Measurements from ENCODE around the gene SAFB.

Gene SAFB

DNA sequence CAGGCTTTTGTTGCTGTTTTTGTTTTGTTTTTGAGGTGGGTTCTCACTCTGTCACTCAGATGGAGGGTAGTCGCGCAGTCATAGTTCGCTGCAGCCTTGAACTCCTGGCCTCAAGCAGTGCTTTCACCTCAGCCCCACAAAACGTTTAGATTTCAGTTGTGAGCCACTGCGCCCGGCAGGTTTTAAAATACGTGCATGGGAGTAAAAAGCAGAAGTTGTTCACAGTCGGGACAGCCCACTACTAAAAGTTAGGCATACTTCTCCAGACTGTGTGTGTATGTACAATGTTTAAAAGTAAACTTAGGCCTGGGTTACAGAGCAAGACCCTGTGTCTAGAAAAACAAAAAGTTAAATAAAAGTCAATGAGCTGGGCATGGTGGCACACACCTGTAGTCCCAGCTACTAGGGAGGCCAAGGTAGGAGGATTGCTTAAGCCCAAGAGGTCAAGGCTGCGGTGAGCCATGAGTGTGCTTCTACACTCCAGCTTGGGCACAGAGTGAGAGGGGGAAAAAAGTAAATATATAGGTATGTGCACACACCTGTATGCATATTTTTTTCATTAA is 6.1 kb downstream of the SAFB start:
- DNase-seq = no peak

GRCh38 chr19:5631567-5632240 is 8.8 kb downstream of the SAFB start:
- no peak for DNase-seq

GRCh38 chr19:5632241-5632612 is 9.3 kb downstream of the SAFB start:
- DNase-seq = no peak

GRCh38 chr19:5632657-5633056 is 9.8 kb downstream of the SAFB start:
- no peak for DNase-seq

DNA sequence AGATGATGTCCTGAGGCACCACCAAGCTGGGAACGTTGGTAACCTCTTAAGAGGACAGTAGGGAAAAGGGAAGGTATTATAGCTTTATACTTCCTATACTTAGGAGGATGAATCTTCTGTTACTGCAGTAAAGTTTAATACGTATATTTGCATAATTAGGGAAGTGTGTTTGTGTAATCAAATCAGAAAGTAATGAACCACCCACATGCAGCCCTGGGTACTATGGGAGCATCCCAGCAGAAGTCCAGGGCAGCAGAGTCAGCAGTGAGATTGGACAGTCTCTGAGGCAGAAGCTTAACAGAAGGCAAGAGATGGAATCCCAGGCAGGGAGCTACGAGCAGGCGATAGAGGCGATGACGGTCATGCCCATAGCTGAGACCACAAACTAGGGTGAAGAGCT is 12.5 kb downstream of the SAFB start:
- DNase-seq = no peak

DNA sequence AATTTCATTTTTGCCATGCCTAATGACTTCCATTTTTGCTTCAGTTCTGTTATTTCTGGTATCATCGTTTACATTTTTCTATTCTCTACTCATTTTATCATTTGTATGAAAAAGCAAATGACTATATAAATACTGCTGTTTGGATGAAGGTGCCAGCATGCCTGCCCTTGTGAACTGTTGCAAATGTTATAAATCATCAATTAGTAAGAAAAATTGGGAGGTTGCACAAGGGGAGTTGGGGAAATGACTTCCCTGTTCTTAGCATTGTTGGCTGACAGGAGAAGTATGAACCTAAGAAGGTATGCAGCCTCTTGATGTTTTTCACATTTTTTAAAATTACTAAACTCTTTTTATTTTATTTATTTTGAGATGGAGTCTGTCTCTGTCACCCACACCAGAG is 15.1 kb downstream of the SAFB start:
- DNase-seq = no peak

- no peak for DNase-seq
Measured at GRCh38 chr19:5641171-5641570, 18.3 kb downstream of the SAFB start.

GRCh38 chr19:5642204-5642603 is 19.3 kb downstream of the SAFB start:
- DNase-seq = no peak

- no peak for DNase-seq
Measured at GRCh38 chr19:5643060-5643459, 20.2 kb downstream of the SAFB start.

- no peak for DNase-seq
Measured at GRCh38 chr19:5644037-5644436, 21.2 kb downstream of the SAFB start.

GRCh38 chr19:5645409-5645808 is 22.5 kb downstream of the SAFB start:
- no peak for DNase-seq

- no peak for DNase-seq
Measured at GRCh38 chr19:5646703-5647102, 23.8 kb downstream of the SAFB start.

DNA sequence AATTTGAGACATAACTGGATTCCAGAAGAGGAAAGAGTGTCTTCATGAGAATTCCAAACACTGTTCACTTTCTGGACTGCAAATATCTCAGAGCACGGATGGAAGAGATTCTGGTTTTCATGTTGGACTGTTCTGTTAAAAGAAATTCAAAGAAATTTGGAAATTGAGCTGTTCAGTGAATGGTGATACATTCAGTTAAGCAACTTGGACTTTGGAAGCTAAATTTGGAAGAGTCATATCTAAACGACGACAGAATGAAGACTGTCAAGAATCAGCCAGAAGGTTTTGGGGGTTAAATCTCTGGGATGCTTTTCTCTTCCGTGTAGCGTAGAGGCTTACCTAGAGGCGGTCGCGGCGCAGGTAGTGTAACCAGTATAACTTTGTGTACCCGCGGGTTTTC is 25.6 kb downstream of the SAFB start:
- no peak for DNase-seq

- DNase-seq = no peak
Measured at GRCh38 chr19:5651361-5651760, 28.5 kb downstream of the SAFB start.

- no peak for DNase-seq
Measured at GRCh38 chr19:5652261-5652660, 29.4 kb downstream of the SAFB start.

- no peak for DNase-seq
Measured at GRCh38 chr19:5654931-5655330, 32.0 kb downstream of the SAFB start.

GRCh38 chr19:5655412-5655811 is 32.5 kb downstream of the SAFB start:
- no peak for DNase-seq

DNA sequence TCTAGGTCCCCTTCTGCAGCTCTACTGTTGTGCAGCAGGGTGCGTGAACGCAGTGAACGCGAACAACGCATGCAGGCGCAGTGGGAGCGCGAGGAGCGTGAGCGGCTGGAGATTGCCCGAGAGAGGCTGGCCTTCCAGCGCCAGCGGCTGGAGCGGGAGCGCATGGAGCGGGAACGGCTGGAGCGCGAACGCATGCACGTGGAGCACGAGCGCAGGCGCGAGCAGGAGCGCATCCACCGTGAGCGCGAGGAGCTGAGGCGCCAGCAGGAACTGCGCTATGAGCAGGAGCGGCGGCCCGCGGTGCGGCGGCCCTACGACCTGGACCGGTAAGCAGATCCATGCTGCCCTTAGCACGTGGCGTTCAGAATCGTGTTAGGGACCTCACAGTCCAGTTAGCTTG is 38.6 kb downstream of the SAFB start:
- DNase-seq = no peak

DNA sequence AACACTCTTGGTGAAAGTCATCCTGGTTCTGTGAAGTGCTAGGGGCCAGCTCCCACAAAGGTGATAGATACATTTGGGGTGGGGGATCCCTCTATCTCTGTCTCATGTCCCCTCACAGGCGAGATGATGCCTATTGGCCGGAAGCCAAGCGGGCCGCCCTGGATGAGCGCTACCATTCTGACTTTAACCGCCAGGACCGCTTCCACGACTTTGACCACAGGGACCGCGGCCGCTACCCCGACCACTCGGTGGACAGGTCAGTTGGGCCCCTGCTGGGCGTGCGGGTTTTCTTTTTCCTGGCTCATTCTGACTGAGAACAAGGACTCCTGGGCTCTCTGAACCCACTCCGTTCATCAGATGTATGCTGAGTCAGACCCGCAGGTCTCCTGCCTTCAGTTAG is 41.0 kb downstream of the SAFB start:
- DNase-seq = no peak

DNA sequence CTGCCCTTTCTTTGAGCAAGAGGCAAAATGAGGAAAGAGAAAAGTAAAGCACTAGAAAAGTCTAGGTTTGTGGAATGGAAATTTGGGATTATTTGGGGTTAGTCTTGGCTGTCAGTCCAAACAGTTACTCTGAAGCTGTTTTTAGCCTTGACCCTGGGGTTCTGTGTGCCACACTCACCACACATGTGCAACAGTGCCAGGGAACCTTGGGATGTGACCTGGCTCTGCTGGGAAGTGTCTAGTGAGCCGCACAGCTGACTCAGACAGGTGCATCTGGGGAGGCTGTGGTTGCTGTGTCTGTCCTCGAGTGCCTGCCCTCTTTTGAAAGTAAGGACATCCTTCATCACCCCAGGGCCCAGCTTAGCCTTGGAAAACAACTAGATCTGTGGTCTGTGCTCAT is 41.6 kb downstream of the SAFB start:
- DNase-seq = no peak

DNA sequence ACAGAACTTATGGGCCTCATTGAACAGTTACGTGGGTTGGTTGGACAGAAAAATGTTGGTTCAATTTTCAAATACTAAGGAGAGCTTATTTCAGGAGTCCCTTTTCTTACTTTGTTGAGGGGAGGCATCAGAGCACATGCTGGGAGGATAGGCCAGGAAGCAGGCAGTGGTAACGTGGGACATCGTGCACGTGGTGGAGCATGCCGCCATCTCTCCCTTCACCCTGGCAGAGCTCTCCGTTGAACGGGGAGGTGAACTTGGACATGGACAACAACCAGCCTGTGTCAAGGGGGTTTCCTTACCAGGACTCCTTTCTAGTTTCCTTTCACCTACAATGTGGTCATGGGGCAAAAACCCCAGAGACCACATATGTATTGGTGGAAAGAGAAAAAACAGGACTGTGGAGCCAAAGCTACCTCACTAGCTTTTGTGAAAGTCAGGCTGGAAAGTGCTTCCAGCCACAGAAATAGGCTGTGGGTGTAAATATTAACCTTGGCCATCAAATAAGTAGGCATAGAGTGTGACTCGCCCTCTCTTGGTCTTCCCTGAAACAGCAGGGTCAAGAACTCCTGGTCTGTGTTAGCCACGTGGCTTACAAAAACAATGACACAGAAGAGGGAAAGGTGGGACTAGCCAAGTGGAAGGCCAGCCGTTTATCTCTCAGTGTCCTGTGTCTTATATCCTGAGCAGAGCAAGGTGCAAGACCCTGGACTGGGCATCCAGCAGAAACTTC is 43.1 kb downstream of the SAFB start:
- DNase-seq = no peak

GRCh38 chr19:5666921-5667610 is 44.2 kb downstream of the SAFB start:
- DNase-seq = no peak

DNA sequence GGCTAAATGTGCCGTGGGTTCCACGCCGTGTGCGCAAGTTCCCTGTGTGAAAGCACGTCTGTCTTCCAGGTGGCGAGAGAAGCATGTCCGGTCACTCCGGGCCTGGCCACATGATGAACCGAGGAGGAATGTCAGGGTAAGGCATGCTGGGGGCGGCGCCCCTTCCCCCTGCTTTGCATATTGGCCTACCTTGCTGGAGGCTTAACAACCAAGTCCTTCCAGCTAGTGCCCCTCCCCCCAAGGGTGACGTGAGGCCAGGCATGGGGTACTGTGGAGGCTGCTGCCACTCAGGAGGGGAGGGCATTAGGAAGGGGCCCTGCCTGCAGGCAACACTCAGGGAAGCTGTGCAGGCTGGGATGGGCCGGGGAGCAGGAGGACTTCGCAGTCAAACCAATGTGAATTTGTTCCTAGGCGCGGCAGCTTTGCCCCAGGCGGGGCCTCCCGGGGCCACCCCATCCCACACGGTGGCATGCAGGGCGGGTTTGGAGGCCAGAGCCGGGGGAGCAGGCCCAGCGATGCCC is 44.9 kb downstream of the SAFB start:
- DNase-seq = no peak

- no peak for DNase-seq
Measured at GRCh38 chr19:5669212-5669611, 46.3 kb downstream of the SAFB start.

Data from stimulated activated CD4-positive, alpha-beta T cell treated with anti-CD3 and anti-CD28 coated beads, Interleukin-4, amount 100 ng/mL, for 4 hours (primary cell).